ENCODE results near the gene PPP1R14B.
A peak's percentile ranks its signal among the peaks of the same experiment; 100 is the strongest.

Gene PPP1R14B

GRCh38 chr11:64252003-64252872 is 5.5 kb upstream of the PPP1R14B start:
- DNase-seq (ENCODE audit: low read depth in 2 of 2) = peak; percentile 52 to 57
- peak overlapping the region; percentile 78 to 85 for H3K4me3 ChIP-seq (replicated peaks in 1 of 2; ENCODE audit: low read depth in 2 of 2, low read length in 2 of 2)
- TF ChIP-seq, protein P1, sequence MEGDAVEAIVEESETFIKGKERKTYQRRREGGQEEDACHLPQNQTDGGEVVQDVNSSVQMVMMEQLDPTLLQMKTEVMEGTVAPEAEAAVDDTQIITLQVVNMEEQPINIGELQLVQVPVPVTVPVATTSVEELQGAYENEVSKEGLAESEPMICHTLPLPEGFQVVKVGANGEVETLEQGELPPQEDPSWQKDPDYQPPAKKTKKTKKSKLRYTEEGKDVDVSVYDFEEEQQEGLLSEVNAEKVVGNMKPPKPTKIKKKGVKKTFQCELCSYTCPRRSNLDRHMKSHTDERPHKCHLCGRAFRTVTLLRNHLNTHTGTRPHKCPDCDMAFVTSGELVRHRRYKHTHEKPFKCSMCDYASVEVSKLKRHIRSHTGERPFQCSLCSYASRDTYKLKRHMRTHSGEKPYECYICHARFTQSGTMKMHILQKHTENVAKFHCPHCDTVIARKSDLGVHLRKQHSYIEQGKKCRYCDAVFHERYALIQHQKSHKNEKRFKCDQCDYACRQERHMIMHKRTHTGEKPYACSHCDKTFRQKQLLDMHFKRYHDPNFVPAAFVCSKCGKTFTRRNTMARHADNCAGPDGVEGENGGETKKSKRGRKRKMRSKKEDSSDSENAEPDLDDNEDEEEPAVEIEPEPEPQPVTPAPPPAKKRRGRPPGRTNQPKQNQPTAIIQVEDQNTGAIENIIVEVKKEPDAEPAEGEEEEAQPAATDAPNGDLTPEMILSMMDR (IDR thresholded peaks at IDR 0.05; ENCODE audit: low read depth, low read length) = peak; percentile 46

GRCh38 chr11:64251753-64252002 is 4.9 kb upstream of the PPP1R14B start:
- no peak for DNase-seq (ENCODE audit: low read depth in 2 of 2)
- H3K4me3 ChIP-seq (replicated peaks in 1 of 2; ENCODE audit: low read depth in 2 of 2, low read length in 2 of 2) = peak overlapping the region; percentile 78 to 85
- TF ChIP-seq, protein P1 (IDR thresholded peaks at IDR 0.05; ENCODE audit: low read depth, low read length) = no peak

DNA sequence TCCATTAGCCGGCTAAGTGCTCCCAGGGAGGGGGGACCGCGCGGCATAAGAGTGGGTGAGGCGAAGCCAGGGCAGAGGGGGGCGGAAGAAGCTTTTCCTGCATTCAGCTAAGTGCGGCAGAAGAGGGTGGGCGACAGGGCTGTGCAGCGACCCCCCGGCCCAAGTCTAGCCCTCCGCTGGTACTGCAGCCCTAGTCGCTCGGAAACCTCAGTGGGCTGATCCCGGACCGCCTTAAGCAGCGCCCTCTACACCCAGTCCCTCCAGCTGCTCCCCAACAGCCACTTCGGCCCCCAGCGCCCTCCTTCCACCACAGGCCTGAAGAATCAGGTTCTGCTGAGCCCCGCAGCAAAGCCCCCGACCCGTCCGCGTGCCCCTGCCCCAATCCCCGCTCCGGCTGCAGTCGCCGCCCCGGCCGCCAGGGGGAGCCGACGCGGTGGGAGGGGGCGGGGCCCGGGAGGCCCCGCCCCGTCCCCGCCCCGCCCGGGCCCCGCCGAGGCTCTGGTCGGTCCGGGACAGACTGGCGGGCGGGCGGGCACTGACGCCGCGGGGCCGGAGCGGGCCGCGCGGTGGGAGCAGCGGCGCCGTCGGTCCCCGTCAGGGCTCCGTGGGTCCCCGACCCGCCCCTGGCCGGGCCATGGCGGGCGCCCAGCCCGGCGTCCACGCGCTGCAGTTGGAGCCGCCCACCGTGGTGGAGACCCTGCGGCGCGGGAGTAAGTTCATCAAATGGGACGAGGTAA is 4.4 kb upstream of the PPP1R14B start, which contains the start of gene PLCB3:
PLCB3 (plus strand) TSS at position 515 of the 737 bp plus-strand sequence; CDS start at position 635, 120 bp downstream.
- H3K4me3 ChIP-seq (replicated peaks in 1 of 2; ENCODE audit: low read depth in 2 of 2, low read length in 2 of 2) = peak within 1 kb of the TSS; percentile 78 to 85
- peak; percentile 38 to 61 for DNase-seq (ENCODE audit: low read depth in 2 of 2)
- TF ChIP-seq, protein P1 (IDR thresholded peaks at IDR 0.05; ENCODE audit: low read depth, low read length) = peak; percentile 39

- peak overlapping the region; percentile 57 to 85 for H3K4me3 ChIP-seq (replicated peaks in 1 of 2; ENCODE audit: low read depth in 2 of 2, low read length in 2 of 2)
- DNase-seq (ENCODE audit: low read depth in 2 of 2) = no peak
- TF ChIP-seq, protein P1 (IDR thresholded peaks at IDR 0.05; ENCODE audit: low read depth, low read length) = no peak
Observed at GRCh38 chr11:64250415-64251015, 3.8 kb upstream of the PPP1R14B start.

- no peak overlapping the region for H3K4me3 ChIP-seq (replicated peaks in 1 of 2; ENCODE audit: low read depth in 2 of 2, low read length in 2 of 2)
- DNase-seq (ENCODE audit: low read depth in 2 of 2) = no peak
- TF ChIP-seq, protein P1 (IDR thresholded peaks at IDR 0.05; ENCODE audit: low read depth, low read length) = no peak
Observed at GRCh38 chr11:64249563-64250414, 3.0 kb upstream of the PPP1R14B start.

DNA sequence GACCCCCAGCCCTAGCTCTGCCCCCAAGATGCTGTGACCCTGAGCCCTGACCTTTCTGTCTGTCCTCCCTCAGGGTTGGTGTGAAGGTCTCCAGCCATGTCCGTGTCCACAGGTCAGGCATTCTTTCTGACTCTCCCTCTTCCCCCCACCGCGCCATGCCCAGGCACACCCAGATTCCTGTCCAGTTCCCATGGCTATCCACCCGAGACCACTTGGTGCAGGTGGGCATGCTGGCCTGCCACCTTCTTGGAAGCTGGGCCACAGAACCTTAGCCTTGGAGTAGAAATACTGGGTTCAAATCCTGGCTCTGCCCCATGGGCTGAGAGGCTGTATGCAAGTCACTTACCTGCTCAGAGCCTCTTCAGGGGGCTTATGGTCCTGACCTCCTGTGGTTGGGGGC is 2.3 kb upstream of the PPP1R14B start:
- H3K4me3 ChIP-seq (replicated peaks in 1 of 2; ENCODE audit: low read depth in 2 of 2, low read length in 2 of 2) = no peak overlapping the region
- TF ChIP-seq, protein P1 (IDR thresholded peaks at IDR 0.05; ENCODE audit: low read depth, low read length) = no peak
- no peak for DNase-seq (ENCODE audit: low read depth in 2 of 2)
